ENCODE results near the gene SPOCK3. TPM values are rescaled to one million over a fixed set of nuclear protein-coding genes. Genes with fewer than 3 reads are reported as not detected.
"Not testable (repeated sequence)": the region's sequence is repeated elsewhere in the genome, so short reads cannot be mapped to it uniquely, and the experiment has no call there.

The SPOCK3 gene
- total RNA-seq, 1 experiment from 2014 or later = 0.24 TPM

DNA sequence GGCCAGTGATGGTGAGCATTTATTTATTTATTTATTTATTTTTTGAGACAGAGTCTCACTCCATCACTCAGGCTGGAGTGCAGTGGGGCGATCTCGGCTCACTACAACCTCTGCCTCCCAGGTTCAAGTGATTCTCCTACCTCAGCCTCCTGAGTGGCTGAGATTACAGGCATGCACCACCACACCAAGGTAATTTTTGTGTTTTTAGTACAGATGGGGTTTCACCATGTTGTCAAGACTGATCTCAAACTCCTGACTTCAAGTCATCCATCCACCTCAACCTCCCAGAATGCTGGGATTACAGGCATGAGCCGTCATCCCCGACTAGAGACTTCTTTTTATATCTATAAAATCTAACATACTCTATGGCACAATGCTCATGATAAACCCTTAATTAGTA is 495.1 kb downstream of the SPOCK3 start:
- POLR2A ChIA-PET; ATAC-seq; H3K27me3 Mint-ChIP-seq (ENCODE audit: low read depth); H3K27ac Mint-ChIP-seq; DNase-seq (ENCODE audit: low spot score); H3K4me1 Mint-ChIP-seq; CTCF ChIA-PET; H3K4me3 Mint-ChIP-seq: not testable (repeated sequence)
- Mint-ChIP-seq H3K36me3 (peaks cover 52% of the 10 kb centered on the region), H3K9me3 (peaks cover 22% of the 10 kb centered on the region)
- peak; percentile 68; the same call in 1 of the 2 replicates for TF ChIP-seq NFATC4 (CRISPR knock-in tag; IDR thresholded peaks at IDR 0.05)
- TF ChIP-seq, protein P1, sequence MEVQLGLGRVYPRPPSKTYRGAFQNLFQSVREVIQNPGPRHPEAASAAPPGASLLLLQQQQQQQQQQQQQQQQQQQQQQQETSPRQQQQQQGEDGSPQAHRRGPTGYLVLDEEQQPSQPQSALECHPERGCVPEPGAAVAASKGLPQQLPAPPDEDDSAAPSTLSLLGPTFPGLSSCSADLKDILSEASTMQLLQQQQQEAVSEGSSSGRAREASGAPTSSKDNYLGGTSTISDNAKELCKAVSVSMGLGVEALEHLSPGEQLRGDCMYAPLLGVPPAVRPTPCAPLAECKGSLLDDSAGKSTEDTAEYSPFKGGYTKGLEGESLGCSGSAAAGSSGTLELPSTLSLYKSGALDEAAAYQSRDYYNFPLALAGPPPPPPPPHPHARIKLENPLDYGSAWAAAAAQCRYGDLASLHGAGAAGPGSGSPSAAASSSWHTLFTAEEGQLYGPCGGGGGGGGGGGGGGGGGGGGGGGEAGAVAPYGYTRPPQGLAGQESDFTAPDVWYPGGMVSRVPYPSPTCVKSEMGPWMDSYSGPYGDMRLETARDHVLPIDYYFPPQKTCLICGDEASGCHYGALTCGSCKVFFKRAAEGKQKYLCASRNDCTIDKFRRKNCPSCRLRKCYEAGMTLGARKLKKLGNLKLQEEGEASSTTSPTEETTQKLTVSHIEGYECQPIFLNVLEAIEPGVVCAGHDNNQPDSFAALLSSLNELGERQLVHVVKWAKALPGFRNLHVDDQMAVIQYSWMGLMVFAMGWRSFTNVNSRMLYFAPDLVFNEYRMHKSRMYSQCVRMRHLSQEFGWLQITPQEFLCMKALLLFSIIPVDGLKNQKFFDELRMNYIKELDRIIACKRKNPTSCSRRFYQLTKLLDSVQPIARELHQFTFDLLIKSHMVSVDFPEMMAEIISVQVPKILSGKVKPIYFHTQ (CRISPR knock-in tag; IDR thresholded peaks at IDR 0.05) = peak; percentile 63; the same call in 1 of the 2 replicates

DNA sequence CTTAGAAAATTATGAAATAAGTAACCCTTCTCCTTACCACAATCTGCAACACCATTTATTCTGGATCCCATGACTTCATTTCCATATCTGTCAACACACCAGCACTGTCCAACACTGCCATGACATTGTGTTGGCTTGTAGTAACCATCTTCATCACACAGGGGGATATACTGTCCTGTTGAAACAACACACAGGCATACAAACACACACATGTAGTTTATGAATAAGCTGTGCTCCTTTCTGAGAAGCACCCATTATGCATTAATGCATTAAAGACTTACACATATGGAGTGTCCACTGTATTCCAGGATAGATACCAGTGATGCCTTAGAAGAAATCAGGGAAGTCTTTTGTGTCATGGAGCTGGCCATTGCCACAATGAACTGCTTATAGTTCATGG is 496.9 kb downstream of the SPOCK3 start:
- Mint-ChIP-seq H3K9me3 (peaks cover 9% of the 10 kb centered on the region), H3K4me1 (peaks cover 13% of the 10 kb centered on the region), H3K27me3 (ENCODE audit: low read depth) (no peaks in the 10 kb centered on the region), H3K27ac (peak overlapping the region; percentile 55; the same call in 1 of the 2 replicates), H3K4me3 (no peak overlapping the region), H3K36me3 (peaks cover 43% of the 10 kb centered on the region)
- CTCF ChIA-PET = no interaction called here
- POLR2A ChIA-PET = no interaction called here
- ATAC-seq (peak; percentile 83), DNase-seq (ENCODE audit: low spot score) (no peak)
- TF ChIP-seq NR1H2 (CRISPR knock-in tag; IDR thresholded peaks at IDR 0.05) = no peak
- TF ChIP-seq, protein P2, sequence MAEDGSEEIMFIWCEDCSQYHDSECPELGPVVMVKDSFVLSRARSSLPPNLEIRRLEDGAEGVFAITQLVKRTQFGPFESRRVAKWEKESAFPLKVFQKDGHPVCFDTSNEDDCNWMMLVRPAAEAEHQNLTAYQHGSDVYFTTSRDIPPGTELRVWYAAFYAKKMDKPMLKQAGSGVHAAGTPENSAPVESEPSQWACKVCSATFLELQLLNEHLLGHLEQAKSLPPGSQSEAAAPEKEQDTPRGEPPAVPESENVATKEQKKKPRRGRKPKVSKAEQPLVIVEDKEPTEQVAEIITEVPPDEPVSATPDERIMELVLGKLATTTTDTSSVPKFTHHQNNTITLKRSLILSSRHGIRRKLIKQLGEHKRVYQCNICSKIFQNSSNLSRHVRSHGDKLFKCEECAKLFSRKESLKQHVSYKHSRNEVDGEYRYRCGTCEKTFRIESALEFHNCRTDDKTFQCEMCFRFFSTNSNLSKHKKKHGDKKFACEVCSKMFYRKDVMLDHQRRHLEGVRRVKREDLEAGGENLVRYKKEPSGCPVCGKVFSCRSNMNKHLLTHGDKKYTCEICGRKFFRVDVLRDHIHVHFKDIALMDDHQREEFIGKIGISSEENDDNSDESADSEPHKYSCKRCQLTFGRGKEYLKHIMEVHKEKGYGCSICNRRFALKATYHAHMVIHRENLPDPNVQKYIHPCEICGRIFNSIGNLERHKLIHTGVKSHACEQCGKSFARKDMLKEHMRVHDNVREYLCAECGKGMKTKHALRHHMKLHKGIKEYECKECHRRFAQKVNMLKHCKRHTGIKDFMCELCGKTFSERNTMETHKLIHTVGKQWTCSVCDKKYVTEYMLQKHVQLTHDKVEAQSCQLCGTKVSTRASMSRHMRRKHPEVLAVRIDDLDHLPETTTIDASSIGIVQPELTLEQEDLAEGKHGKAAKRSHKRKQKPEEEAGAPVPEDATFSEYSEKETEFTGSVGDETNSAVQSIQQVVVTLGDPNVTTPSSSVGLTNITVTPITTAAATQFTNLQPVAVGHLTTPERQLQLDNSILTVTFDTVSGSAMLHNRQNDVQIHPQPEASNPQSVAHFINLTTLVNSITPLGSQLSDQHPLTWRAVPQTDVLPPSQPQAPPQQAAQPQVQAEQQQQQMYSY (CRISPR knock-in tag; IDR thresholded peaks at IDR 0.05) = no peak
- no peak for TF ChIP-seq ESRRA (CRISPR knock-in tag; IDR thresholded peaks at IDR 0.05; ENCODE audit: borderline replicate concordance)
- peak; percentile 81 for TF ChIP-seq ZNF671 (CRISPR knock-in tag; IDR thresholded peaks at IDR 0.05)
- TF ChIP-seq ZNF416 (CRISPR knock-in tag; IDR thresholded peaks at IDR 0.05) = peak; percentile 60; the same call in 1 of the 2 replicates
- TF ChIP-seq RORB (CRISPR knock-in tag; IDR thresholded peaks at IDR 0.05) = no peak
- TF ChIP-seq, protein P3, sequence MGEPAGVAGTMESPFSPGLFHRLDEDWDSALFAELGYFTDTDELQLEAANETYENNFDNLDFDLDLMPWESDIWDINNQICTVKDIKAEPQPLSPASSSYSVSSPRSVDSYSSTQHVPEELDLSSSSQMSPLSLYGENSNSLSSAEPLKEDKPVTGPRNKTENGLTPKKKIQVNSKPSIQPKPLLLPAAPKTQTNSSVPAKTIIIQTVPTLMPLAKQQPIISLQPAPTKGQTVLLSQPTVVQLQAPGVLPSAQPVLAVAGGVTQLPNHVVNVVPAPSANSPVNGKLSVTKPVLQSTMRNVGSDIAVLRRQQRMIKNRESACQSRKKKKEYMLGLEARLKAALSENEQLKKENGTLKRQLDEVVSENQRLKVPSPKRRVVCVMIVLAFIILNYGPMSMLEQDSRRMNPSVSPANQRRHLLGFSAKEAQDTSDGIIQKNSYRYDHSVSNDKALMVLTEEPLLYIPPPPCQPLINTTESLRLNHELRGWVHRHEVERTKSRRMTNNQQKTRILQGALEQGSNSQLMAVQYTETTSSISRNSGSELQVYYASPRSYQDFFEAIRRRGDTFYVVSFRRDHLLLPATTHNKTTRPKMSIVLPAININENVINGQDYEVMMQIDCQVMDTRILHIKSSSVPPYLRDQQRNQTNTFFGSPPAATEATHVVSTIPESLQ (CRISPR knock-in tag; IDR thresholded peaks at IDR 0.05) = no peak
- TF ChIP-seq ZNF232 (CRISPR knock-in tag; IDR thresholded peaks at IDR 0.05) = no peak
- no peak for TF ChIP-seq TP53 (CRISPR knock-in tag; IDR thresholded peaks at IDR 0.05)
- no peak for TF ChIP-seq MYBL2 (CRISPR knock-in tag; IDR thresholded peaks at IDR 0.05)
- TF ChIP-seq, protein P4, sequence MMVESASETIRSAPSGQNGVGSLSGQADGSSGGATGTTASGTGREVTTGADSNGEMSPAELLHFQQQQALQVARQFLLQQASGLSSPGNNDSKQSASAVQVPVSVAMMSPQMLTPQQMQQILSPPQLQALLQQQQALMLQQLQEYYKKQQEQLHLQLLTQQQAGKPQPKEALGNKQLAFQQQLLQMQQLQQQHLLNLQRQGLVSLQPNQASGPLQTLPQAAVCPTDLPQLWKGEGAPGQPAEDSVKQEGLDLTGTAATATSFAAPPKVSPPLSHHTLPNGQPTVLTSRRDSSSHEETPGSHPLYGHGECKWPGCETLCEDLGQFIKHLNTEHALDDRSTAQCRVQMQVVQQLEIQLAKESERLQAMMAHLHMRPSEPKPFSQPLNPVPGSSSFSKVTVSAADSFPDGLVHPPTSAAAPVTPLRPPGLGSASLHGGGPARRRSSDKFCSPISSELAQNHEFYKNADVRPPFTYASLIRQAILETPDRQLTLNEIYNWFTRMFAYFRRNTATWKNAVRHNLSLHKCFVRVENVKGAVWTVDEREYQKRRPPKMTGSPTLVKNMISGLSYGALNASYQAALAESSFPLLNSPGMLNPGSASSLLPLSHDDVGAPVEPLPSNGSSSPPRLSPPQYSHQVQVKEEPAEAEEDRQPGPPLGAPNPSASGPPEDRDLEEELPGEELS (CRISPR knock-in tag; IDR thresholded peaks at IDR 0.05) = no peak
- TF ChIP-seq, protein P5, sequence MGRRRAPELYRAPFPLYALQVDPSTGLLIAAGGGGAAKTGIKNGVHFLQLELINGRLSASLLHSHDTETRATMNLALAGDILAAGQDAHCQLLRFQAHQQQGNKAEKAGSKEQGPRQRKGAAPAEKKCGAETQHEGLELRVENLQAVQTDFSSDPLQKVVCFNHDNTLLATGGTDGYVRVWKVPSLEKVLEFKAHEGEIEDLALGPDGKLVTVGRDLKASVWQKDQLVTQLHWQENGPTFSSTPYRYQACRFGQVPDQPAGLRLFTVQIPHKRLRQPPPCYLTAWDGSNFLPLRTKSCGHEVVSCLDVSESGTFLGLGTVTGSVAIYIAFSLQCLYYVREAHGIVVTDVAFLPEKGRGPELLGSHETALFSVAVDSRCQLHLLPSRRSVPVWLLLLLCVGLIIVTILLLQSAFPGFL (CRISPR knock-in tag; IDR thresholded peaks at IDR 0.05; ENCODE audit: borderline replicate concordance) = no peak
- TF ChIP-seq, protein P6, sequence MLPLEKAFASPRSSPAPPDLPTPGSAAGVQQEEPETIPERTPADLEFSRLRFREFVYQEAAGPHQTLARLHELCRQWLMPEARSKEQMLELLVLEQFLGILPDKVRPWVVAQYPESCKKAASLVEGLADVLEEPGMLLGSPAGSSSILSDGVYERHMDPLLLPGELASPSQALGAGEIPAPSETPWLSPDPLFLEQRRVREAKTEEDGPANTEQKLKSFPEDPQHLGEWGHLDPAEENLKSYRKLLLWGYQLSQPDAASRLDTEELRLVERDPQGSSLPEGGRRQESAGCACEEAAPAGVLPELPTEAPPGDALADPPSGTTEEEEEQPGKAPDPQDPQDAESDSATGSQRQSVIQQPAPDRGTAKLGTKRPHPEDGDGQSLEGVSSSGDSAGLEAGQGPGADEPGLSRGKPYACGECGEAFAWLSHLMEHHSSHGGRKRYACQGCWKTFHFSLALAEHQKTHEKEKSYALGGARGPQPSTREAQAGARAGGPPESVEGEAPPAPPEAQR (CRISPR knock-in tag; IDR thresholded peaks at IDR 0.05) = no peak
- no peak for TF ChIP-seq ZNF317 (CRISPR knock-in tag; IDR thresholded peaks at IDR 0.05; ENCODE audit: borderline replicate concordance, low read depth)
- no peak for TF ChIP-seq OVOL2 (CRISPR knock-in tag; IDR thresholded peaks at IDR 0.05; ENCODE audit: borderline replicate concordance)
- no peak for TF ChIP-seq MXD4 (CRISPR knock-in tag; IDR thresholded peaks at IDR 0.05; ENCODE audit: borderline replicate concordance)
- TF ChIP-seq, protein P7, sequence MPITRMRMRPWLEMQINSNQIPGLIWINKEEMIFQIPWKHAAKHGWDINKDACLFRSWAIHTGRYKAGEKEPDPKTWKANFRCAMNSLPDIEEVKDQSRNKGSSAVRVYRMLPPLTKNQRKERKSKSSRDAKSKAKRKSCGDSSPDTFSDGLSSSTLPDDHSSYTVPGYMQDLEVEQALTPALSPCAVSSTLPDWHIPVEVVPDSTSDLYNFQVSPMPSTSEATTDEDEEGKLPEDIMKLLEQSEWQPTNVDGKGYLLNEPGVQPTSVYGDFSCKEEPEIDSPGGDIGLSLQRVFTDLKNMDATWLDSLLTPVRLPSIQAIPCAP (CRISPR knock-in tag; IDR thresholded peaks at IDR 0.05) = no peak
- TF ChIP-seq, protein P8, sequence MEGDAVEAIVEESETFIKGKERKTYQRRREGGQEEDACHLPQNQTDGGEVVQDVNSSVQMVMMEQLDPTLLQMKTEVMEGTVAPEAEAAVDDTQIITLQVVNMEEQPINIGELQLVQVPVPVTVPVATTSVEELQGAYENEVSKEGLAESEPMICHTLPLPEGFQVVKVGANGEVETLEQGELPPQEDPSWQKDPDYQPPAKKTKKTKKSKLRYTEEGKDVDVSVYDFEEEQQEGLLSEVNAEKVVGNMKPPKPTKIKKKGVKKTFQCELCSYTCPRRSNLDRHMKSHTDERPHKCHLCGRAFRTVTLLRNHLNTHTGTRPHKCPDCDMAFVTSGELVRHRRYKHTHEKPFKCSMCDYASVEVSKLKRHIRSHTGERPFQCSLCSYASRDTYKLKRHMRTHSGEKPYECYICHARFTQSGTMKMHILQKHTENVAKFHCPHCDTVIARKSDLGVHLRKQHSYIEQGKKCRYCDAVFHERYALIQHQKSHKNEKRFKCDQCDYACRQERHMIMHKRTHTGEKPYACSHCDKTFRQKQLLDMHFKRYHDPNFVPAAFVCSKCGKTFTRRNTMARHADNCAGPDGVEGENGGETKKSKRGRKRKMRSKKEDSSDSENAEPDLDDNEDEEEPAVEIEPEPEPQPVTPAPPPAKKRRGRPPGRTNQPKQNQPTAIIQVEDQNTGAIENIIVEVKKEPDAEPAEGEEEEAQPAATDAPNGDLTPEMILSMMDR (IDR thresholded peaks at IDR 0.05) = no peak

Data from WTC11 (cell line).